LHCN-M2 (cell line): ENCODE measurements around the gene YTHDC1. TPM values are rescaled to one million over a fixed set of nuclear protein-coding genes. Genes with fewer than 3 reads are reported as not detected.

Experiments used
- DNase-seq: peaks from one replicate; pipeline ENCODE4 v3.0.0-alpha.2; 2012; ENCODE audit warnings: low read depth
- total RNA-seq: library from RNA; depleted of rRNA; stranded (reverse); fragments of >200 nt; gene quantifications from 2 replicates; pipeline ENCODE4 v1.2.3, GENCODE V29; 2014

YTHDC1 gene
- total RNA-seq, 1 experiment from 2014 or later: 44.4 TPM

DNA sequence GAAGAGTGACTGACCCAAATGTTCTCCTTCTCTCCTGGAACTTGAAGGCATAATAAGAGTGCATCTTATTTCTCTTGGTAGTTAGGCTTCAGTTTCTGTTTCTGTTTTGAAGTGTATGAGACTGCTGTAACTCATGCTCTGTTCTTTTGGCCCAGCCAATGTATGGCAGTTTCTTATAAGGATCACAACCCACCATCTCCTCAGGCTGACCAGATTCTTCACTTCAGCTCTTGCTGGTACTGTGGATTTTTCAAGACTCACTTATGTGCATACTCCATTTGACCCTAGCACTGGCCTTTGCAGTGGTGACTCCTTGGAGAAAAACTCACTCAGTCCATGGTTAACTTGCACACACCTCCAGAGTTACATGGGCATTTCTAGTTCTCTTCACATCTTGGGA, 9.6 kb upstream of the YTHDC1 start:
- DNase-seq: no peak

DNA sequence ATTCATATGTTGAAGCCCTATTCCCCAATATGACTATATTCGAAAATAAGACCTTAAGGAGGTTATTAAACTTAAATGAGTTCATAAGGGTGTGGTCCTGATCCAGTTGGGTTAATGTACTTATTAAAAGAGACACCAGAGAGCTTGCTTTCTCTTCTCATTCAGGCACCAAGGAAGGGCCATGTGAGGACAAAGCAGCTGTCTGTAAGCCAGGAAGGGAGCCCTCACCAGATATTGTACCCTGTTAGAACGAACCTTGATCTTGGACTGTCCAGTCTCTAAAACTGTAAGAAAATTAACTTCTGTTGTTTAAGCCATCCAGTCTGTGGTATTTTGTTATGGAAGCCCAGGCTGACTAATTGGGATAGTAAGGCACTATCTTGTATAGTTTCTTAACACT, 9.1 kb upstream of the YTHDC1 start:
- no peak for DNase-seq

DNA sequence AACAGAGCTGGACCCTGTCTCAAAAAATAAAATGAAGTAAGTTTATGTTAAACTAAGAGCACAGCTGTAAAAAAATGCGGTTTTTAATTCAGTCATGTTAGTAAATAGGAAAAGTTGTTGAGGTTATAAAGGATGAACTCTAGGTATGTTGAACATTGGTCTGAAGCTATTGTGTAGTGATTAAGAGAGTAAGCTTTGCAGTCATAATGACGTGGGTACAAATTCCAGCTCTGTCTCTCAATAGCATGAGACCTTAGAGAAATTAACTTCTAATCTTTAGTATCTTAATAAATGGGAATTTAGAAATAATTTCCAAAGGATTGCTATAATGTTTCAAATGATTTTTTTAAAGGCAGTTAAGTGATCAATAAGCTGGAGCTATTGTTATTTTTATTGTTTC, 2.9 kb upstream of the YTHDC1 start:
- no peak for DNase-seq

DNA sequence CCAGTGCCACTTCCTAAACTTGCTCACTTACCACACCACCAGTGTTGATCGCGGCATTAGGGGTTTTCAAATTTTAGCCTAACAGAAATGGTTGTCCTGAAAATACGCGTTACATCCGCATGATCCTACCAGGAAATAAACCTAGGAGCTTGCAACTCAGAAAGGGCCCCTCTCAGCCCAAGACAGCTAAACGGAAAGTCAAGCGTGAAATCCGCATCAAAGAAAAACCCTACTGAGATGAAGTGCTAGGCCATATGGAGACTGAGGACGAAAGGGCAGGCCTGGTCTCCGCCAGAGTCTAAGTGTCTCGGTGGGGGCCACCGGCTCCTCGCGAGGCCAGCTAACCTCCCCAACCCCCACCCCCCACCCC, 626 bp downstream of the YTHDC1 start:
- DNase-seq: no peak

DNA sequence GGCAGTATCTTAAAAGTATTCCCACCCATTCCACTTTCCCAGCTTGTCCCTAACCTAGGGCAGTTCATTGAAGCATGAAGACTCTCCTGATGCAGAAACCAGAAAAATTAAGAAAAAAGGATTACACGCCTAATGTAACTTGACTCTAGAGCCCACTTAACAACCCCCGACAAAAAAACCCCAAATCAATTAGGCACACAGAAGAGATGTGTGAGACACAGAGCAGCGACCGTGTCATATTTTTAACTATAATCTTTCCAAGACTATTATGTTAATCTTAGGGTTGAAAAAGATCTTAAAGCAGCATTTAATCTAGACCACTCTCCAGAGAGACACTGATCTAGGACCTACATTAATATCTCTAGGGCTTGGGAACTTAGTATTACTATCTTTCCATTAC, 1.3 kb downstream of the YTHDC1 start:
- DNase-seq: no peak

DNA sequence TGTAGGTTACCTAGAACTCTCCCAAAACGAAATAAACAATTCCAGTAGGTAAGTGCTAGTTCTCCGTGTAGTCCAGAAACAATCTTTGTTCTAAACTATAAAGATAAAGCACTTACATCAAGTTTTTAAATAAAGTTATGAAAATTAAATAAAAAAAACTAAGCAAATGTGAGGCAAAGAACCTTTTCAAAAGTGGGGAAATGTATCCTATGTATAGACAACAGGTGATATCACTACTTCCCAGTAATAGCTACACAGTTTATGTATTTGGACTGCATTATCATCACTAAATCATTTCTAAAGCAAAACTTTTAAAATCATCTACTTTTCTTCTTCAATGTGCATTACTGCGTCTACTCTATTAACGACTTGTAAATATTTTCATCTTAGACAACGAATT, 2.0 kb downstream of the YTHDC1 start:
- DNase-seq: no peak

DNA sequence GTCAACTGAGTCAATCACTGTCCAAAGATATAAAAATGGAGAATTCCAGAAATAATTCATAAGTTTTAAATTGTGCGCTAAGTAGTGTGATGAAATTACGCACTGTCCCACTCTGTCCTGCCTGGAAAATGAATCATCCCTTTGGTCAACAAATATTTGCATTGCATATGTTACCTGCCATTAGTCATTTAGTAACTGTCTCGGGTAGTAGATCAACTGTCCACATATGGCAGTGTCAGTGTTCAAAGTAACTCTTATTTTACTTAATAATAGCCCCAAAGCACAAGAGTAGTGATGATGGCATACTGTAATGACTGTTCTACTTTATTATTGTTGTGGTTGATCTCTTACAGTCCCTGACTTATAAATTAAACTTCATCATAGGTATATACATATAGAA, 3.4 kb downstream of the YTHDC1 start:
- DNase-seq: peak; percentile 46

DNA sequence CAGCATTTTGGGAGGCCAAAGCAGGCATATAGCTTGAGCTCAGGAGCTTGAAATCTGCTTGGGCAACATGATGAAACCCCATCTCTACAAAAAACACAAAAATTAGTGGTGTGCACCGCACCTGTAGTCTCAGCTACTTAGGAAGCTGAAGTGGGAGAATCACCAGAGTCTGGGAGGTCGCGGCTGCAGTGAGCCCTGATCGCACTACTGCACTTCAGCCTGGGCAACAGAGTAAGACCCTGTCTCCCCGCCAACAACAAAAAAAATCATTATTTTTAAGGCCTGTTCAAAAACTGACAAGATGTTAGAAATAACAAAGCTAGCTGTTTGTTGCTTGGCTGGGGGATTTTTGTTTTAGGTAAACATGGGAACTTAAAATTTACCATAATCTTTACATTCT, 5.1 kb downstream of the YTHDC1 start:
- DNase-seq: no peak

DNA sequence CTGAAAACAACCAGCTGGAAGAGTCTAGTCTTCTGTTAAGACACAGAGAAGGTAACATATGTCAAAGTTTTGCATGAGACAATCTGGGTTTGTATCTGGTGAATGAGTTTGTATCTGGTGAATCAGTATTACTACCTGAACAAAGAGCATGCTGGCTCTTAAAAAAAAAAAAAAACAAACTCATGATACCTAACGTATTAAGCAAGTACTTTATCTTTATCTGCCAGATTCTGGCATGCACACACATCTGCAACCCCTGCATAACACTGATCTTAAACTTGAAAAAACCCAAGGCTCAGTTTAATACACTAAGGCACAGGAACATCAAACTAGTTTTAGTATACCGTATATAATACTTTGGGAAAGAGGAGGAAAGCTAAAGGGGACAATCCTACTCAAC, 5.8 kb downstream of the YTHDC1 start:
- no peak for DNase-seq

DNA sequence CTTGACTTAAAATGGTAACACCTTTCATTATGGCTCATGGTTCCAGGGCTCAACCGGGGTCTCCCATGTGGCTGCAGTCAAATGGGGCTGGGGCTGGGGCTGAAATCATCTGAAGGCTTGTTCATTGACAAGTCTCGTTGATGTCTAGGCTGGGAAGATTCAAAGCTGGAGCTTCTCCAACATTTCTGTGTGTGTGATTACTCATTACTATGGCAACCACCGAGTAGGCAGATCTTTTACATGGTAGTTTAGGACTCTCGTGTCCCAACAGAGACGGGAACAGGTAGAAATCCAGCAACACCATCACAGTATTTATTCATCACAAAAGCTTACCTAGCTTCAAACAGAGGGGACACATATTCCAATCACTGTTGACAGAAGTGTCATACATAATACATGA, 7.8 kb downstream of the YTHDC1 start:
- DNase-seq: peak; percentile 73

DNA sequence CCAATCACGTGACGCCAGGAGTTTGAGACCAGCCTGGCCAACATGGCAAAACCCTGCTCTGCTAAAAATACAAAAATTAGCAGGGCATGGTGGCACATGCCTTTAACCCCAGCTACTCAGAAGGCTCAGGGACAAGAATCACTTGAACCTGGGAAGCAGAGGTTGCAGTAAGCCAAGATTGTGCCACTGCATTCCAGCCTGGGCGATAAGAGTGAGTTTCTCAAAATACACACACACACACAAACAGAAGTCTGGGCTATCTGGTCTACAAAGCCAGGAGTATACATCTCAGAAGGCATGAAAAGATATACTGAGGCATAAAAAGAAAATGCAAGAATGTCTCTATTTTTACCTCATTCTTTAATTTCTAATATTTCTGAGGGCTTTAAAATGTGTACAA, 11.3 kb downstream of the YTHDC1 start:
- DNase-seq: no peak

DNA sequence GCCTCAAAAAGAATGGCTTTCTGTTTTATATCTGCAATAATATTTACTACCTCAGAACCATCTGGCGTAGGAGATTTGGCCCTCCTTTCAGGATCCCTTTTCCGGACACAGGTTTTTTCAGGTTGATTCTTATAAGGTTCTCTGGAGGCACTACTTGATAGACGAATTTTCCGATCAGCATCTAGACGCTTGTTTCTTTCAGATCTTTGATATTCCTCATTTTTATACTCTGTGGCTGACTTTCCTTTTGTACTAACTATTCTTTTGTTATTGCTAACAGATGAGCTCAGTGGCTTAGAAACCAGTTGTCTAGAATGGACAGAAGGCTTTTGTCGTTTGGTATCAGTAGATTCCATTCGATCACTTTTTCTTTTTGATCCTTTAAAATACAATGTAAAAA, 12.4 kb downstream of the YTHDC1 start:
- DNase-seq: no peak

DNA sequence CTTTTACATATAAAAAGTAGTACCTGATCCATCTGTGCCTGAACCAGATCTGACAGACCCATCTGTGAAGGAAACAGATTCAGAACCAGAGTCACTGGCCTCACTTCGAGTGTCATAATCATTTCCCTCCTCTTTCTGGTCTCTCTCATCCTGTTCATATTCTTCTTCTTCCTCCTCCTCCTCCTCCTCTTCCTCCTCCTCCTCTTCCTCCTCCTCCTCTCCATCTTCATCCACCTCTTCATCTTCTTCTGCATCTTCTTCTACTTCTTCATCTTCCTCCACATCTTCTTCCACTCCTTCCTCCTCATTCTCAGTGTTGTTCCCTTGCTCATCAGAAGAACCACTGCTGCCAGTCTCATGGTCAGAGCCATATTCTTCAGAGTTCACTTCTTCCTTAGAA, 12.9 kb downstream of the YTHDC1 start:
- no peak for DNase-seq

DNA sequence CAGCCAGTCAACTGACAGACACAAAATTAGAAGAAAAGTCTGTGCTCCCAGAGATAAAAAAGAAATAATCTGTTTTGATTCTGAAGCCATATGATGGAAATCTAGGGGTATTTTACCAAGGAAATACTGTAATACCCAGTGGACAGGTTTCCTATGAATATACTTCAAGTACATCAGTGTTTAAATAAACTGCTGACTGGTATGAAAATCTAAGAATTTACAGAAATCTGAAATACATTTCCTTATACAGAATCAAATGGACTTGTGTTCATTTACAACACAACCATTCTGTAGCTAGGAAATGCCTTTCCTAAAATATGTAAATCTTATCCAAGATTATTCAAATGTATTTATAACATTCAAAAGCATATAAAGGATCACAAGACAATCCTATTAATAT, 13.4 kb downstream of the YTHDC1 start:
- no peak for DNase-seq

DNA sequence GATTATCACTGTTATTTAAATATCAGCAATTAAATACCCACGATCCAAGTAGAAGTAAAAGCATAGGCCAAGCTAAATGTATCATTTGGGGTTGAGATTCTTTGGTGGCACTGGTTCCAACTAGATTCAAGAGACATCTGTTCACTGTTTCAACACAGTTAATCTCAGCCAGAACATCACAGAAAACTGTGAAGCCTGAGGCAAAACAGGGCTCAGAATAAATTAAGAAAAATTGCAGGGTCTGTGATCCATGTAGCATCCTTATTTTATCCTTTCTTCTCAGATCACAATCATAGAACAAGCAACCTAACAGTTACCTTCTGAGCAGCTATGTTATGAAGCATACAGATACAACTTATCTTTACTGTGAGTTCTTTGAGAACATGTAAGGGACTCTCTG, 23.7 kb downstream of the YTHDC1 start:
- peak; percentile 13 for DNase-seq

DNA sequence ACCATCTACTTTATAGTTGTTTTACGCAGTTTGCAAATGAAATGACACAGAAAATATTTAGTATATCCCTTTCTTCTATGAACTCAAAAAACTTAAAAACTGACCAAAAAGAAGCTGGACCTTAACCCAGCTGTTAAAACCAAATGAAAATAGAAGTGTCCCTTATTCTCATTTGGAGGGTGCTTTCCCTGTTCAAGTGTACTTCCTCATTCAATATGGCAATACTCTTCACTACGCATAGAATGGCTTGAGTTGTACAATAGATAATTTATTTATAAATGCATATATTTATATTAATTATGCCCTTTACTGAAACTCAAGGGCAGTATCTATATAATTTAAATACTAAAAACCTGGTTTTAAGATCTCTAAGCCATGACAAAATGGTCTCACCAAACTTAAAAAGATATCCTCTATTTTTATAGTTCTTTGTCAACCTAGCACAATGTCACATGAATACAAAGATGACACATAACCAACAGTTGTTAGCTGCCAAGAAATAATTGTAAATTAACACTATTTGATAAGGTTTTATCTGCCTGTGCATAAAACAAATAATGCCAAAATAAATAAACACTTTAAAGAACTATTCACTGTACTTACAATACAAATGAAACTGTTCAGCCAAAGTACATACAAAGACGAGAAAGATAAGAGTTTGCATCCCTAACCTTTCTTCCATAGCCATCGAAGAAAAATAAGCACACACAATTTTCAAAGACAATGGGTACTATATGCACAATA, 25.2 kb downstream of the YTHDC1 start:
- no peak for DNase-seq

DNA sequence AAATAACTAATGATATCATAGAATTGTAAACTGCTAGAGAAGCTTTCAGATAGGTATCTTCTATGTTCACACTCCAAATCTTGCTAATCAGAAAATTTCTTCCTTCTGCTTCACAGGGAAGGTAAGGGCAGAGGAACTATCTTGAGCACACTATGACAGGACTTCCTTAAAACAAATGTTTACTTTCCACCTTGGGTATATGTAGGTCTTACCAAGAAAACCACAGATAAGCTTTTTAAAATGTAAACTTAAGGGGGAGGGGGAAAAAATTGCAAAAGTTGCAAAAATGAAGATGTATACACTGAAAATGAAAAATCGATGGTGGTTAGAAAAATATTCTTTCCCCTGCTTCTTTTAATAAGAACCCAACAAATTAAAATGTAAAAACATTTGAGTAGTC, 30.9 kb downstream of the YTHDC1 start:
- no peak for DNase-seq

DNA sequence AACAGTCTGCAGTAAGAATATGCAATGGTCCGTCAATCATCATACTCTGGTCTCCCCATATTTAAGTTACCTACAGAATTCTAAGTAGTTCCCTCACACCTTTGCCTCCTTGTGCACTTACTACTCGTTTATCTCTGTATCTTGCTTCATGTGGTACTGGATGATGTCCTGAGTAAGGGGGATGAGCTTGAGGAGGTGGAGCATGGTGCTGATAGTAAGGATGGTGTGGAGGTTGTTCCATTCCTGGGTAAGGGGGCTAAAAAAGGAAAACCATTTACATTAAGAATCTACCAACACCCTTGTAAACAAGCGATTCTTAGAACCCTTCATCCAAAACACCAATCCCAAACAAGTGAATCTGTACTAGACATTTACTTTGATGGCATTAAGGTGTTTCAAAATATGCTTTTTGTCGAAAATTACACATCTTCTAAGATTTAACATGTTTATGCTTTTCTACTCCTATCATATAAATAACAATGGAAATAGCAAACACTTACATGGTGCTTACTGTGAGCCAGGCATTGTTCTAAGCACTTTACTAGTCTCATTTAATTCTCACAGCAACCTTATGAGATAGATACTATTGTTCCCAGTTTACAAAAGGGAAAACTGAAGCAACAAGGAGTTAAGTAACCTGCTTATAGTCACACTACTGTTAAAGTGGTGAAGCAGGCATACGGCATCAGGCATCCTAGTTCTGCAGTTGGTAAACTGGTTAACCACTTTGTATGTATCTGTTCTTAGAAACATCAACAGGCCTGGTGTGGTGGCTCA, 33.5 kb downstream of the YTHDC1 start:
- no peak for DNase-seq

DNA sequence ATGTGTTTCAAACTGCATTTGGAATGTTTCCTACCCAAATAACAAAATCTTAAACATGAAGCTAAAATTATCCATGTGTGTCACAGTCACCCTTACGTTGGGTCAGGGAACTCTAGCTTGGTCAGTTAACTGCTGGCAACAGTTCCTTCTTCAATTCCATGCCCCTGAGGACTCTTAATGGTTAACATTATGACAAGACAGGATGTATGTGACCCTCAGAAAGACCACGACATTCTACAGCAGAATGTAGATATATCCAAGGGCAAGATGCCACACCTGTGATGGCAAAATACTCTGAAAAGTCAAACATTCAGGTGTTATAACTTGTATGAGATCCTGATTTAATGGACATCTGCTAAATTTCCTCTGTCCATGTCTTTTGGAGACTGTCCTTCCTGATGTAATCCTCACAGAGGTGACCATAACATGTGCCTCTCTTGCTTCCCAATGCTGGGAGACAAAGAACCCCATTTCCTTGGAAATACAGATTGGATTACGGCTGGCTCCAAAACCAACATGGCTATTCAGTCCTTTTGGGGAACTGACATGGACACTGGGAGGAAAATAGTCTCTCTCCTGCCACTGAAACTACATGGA, 39.1 kb downstream of the YTHDC1 start:
- DNase-seq: no peak

DNA sequence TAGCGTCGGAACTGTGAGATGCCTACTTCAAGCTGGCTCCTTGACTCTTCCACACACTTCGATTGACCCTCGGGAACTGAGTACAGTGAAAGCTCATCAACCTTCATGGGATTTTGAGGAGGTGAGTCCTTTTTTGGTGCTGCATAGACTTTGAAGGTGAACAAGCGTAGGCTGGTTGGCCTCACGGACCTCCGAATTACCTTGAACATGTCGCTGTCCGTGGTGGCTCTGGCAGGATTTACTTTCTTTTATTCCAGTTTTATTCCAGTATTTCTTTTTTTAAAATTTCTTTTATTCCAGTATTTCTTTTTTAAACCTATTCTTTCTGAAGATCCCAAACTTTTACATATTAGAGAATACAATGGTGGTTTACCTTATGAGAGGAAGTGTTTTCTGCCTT, 45.2 kb downstream of the YTHDC1 start:
- no peak for DNase-seq

DNA sequence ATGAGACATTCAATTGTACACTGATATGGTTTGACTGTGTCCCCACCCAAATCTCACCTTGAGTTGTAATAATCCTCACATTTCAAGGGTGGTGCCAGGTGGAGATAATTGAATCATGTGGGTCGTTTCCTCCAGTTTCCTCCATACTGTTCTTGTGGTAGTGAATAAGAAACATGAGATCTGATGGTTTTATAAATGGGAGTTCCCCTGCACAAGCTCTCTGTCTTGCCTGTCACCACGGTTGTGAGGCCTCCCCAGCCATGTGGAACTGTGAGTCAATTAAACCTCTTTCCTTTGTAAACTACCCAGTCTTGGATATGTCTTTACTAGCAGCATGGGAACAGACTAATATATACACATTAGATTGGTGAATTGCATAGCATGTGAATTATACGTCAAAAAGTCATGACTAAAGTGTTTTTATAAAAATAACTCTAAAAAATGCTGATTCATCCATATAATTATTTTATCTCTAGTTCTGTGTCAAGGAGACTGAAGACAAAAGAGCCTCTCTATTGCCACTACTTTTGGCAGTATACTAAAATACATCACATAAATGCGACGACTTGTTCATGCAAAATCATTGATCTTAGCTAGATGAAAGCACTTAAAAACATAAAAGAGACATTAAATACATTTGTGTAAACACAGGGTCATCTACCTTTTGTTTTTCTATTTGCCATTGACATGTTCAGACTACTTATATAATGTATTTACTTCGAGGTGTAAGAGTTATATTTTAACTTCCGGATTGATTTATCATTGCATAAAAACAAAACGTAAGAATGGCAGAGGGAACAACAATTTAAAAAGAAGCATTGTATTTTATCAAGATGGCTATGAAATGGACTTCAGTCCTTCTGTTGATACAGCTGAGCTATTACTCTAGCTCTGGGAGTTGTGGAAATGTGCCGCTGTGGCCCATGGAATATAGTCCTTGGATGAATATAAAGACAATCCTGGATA, 50.1 kb downstream of the YTHDC1 start:
- no peak for DNase-seq

DNA sequence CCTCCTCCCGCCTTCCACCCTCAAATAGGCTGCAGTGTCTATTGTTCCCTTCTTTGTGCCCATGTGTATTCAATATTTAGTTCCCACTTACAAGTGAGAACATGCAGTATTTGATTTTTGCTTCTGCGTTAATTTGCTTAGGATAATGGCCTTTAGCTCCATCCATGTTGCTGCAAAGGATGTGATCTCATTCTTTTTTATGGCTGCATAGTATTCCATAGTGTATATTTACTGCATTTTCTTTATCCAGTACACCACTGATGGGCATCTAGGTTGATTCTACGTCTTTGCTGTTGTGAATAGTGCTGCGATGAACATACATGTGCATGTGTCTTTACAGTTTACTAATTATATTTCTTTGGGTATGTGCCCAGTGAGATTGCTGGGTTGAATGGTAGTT, 52.8 kb downstream of the YTHDC1 start:
- DNase-seq: no peak
